ENCODE data around the gene FAM168A. TPM values are rescaled to one million over a fixed set of nuclear protein-coding genes. Genes with fewer than 3 reads are reported as not detected.

The FAM168A gene
- total and polyA plus RNA-seq, 10 of the 15 experiments (the other 5 are each of a cell fraction or from before 2014, with no cell fraction given): 1.7 to 20.0 (median 10.0) TPM

GRCh38 chr11:73632996-73633395, 35.1 kb upstream of the FAM168A start (continued):
- no peak for TF ChIP-seq ZNF687 (IDR thresholded peaks at IDR 0.05)
- TF ChIP-seq CUX1 (IDR thresholded peaks at IDR 0.05; ENCODE audit: insufficient replicate concordance, low read depth, low read length): no peak
- TF ChIP-seq REST (IDR thresholded peaks at IDR 0.05; ENCODE audit: low read depth, low read length): no peak
- TF ChIP-seq STAT3 (IDR thresholded peaks at IDR 0.05; ENCODE audit: low read depth, low read length): no peak
